K562 (cell line): ENCODE data around the gene H2AZ2. TPM values are rescaled to one million over a fixed set of nuclear protein-coding genes. Genes with fewer than 3 reads are reported as not detected.

Source experiments
- ATF7 ChIP-seq: fragments of 450-650 bp; IDR thresholded peaks from 2 replicates; pipeline ENCODE4 v1.7.1; 2014; ENCODE audit warnings: mild to moderate bottlenecking, moderate library complexity
- CCNT2 ChIP-seq: IDR thresholded peaks from 2 replicates; pipeline ENCODE4 v1.6.1; 2011; ENCODE audit warnings: borderline replicate concordance, low read depth, mild to moderate bottlenecking, moderate library complexity, mixed read lengths, low read length; ENCODE audit not compliant: insufficient read length; ENCODE audit errors: extremely low read depth
- CHCHD3 ChIP-seq: fragments of 250-450 bp; sonication (Bioruptor Pico); IDR thresholded peaks from 2 replicates; pipeline ENCODE4 v2.1.2; 2022; ENCODE audit warnings: mild to moderate bottlenecking
- CHD1 ChIP-seq: fragments of 200-600 bp; sonication (generic); IDR thresholded peaks from one replicate; pipeline ENCODE4 v1.6.1; 2012; ENCODE audit warnings: mild to moderate bottlenecking, moderate library complexity, low read length, inconsistent platforms
- DACH1 ChIP-seq: fragments of 450-650 bp; IDR thresholded peaks from 2 replicates; pipeline ENCODE4 v1.6.1; 2018; ENCODE audit not compliant: partially characterized antibody
- GTF3C2 ChIP-seq: IDR thresholded peaks from 3 replicates; pipeline ENCODE4 v1.6.1; 2011; ENCODE audit warnings: borderline replicate concordance, mild to moderate bottlenecking, moderate library complexity; ENCODE audit not compliant: insufficient read length; ENCODE audit errors: extremely low read depth
- HBP1 ChIP-seq: fragments of 450-650 bp; formaldehyde crosslinking; IDR thresholded peaks from 2 replicates; pipeline ENCODE4 v1.4.0; 2022; ENCODE audit warnings: missing genetic modification characterization
- HMG20B ChIP-seq: fragments of 250-450 bp; sonication (Bioruptor Pico); IDR thresholded peaks from 2 replicates; pipeline ENCODE4 v1.5.0; 2021; ENCODE audit warnings: mild to moderate bottlenecking
- KAT2B ChIP-seq: IDR thresholded peaks from one replicate; pipeline ENCODE4 v1.6.1; 2012; ENCODE audit warnings: low read depth, mild to moderate bottlenecking, control low read depth, inconsistent platforms, low read length, moderate library complexity
- KHSRP ChIP-seq: fragments of 450-650 bp; IDR thresholded peaks from 2 replicates; pipeline ENCODE4 v1.6.1; 2017
- LEF1 ChIP-seq: fragments of 450-650 bp; IDR thresholded peaks from 2 replicates; pipeline ENCODE4 v1.6.1; 2016; ENCODE audit warnings: mild to moderate bottlenecking
- MEIS2 ChIP-seq: fragments of 450-650 bp; IDR thresholded peaks from 2 replicates; pipeline ENCODE4 v1.6.1; 2014; ENCODE audit warnings: mild to moderate bottlenecking; ENCODE audit not compliant: partially characterized antibody
- MIER1 ChIP-seq: fragments of 450-650 bp; IDR thresholded peaks from 2 replicates; pipeline ENCODE4 v1.6.1; 2016; ENCODE audit warnings: antibody characterized with exemption, mild to moderate bottlenecking, low read depth
- MLLT1 ChIP-seq, 2 experiments: fragments of 450-650 bp; IDR thresholded peaks; 2 replicates each; pipeline ENCODE4 v1.6.1; 2016
- NFE2 ChIP-seq: IDR thresholded peaks from 2 replicates; pipeline ENCODE4 v1.6.1; 2014; ENCODE audit warnings: antibody characterized with exemption, low read depth
- PTBP1 ChIP-seq: fragments of 200-400 bp; formaldehyde crosslinking; IDR thresholded peaks from 2 replicates; pipeline ENCODE4 v1.6.1; 2017; ENCODE audit warnings: low read depth, low read length
- SAFB2 ChIP-seq: fragments of 200-400 bp; formaldehyde crosslinking; IDR thresholded peaks from 2 replicates; pipeline ENCODE4 v1.6.1; 2018; ENCODE audit warnings: borderline replicate concordance, low read length, low read depth, moderate library complexity; ENCODE audit not compliant: severe bottlenecking
- TAL1 ChIP-seq: fragments of 450-650 bp; IDR thresholded peaks from 2 replicates; pipeline ENCODE4 v1.6.1; 2016; ENCODE audit warnings: mild to moderate bottlenecking
- THRAP3 ChIP-seq: fragments of 450-650 bp; IDR thresholded peaks from 2 replicates; pipeline ENCODE4 v1.6.1; 2016; ENCODE audit warnings: mild to moderate bottlenecking, inconsistent platforms, borderline replicate concordance
- TRIM25 ChIP-seq: fragments of 450-650 bp; IDR thresholded peaks from 2 replicates; pipeline ENCODE4 v1.7.0; 2016; ENCODE audit warnings: borderline replicate concordance
- ZBED1 ChIP-seq: IDR thresholded peaks from 2 replicates; pipeline ENCODE4 v1.6.1; 2014
- ZNF124 ChIP-seq: sonication (generic); formaldehyde crosslinking; IDR thresholded peaks from 2 replicates; pipeline ENCODE4 v1.8.1; 2022; ENCODE audit warnings: missing genetic modification reagents
- ZNF282 ChIP-seq: sonication (generic); formaldehyde crosslinking; IDR thresholded peaks from 2 replicates; pipeline ENCODE4 v1.8.1; 2023; ENCODE audit warnings: missing genetic modification reagents
- ZNF77 ChIP-seq: fragments of 250-450 bp; sonication (Bioruptor Pico); IDR thresholded peaks from 2 replicates; pipeline ENCODE4 v1.5.0; 2020
- ZNF778 ChIP-seq: fragments of 450-650 bp; formaldehyde crosslinking; IDR thresholded peaks from 2 replicates; pipeline ENCODE4 v1.4.0; 2020; ENCODE audit warnings: mild to moderate bottlenecking, moderate library complexity
- polyA plus RNA-seq, 8 experiments: library from polyadenylated mRNA; depleted of rRNA in 4 of 8; stranded (reverse) in 5 of 8; unstranded in 3 of 8; fragments of >200 nt; fragmentation: Nextera tagmentation in 2 of 8; fragmentation: Illumina TruSeq in 1 of 8; extraction: Ambion mirVana in 2 of 8; extraction: Trizol in 1 of 8; gene quantifications; 2 replicates each; pipeline versions ENCODE4 v1.2.1 to v1.2.3, GENCODE V29; 2011 to 2014; ENCODE audit warnings: inconsistent platforms in 1 of 8, missing spikeins in 1 of 8
- total RNA-seq, 7 experiments: library from RNA; depleted of rRNA in 6 of 7; stranded (reverse); fragments of >200 nt in 6 of 7; fragmentation: Illumina TruSeq in 2 of 7; extraction: Trizol in 2 of 7; gene quantifications; 2 replicates each; pipeline versions ENCODE4 v1.2.1 to v1.2.3, GENCODE V29; 2011 to 2021; ENCODE audit warnings: low replicate concordance in 1 of 7

H2AZ2 gene
- total and polyA plus RNA-seq, 9 of the 15 experiments (the other 6 are each of a cell fraction or from before 2014, with no cell fraction given), result 105 to 382 (median 286) TPM

DNA sequence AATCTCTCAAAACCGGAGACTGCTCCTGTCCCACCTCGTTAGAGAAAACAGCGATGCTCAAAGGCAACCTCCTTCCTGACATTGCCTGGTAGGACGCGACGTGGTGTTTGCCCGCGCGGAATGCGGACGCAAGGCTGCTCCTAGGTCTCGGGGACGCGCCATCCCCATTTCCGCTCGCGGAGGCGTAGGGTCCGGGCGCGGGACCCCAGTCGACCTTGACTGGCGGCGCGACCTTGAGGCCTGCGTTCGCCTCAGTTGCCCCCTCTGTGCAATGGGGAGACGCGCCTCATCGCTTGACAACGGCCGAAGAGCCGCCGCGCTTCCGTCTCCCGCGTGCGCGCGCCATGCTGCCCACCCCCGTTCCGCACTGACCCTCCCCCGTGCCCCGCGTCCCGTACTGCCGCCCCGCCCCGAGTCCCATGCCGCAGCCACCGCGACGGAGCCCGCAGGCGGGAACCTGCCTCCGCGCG, 51.8 kb downstream of the H2AZ2 start (continued):
- no peak for TF ChIP-seq MLLT1 (IDR thresholded peaks at IDR 0.05)
- no peak for TF ChIP-seq THRAP3
- no peak for TF ChIP-seq SAFB2
- no peak for TF ChIP-seq CCNT2
- TF ChIP-seq HBP1 (CRISPR knock-in tag), result no peak
- TF ChIP-seq CHD1, result peak; percentile 67
- no peak for TF ChIP-seq ATF7
- TF ChIP-seq TRIM25, result no peak
- peak; percentile 77 for TF ChIP-seq PTBP1
- no peak for TF ChIP-seq MEIS2
- no peak for TF ChIP-seq ZNF124 (CRISPR knock-in tag)
- TF ChIP-seq HMG20B (CRISPR knock-in tag), result no peak
- TF ChIP-seq KAT2B, result no peak
- TF ChIP-seq MIER1, result no peak
- no peak; the same call in 1 of the 2 replicates for TF ChIP-seq LEF1
- TF ChIP-seq ZNF778 (CRISPR knock-in tag), result no peak
- TF ChIP-seq ZNF282 (CRISPR knock-in tag), result no peak
- TF ChIP-seq TAL1, result no peak
- no peak for TF ChIP-seq ZNF77 (CRISPR knock-in tag)
- no peak for TF ChIP-seq DACH1
- TF ChIP-seq KHSRP, result no peak
- no peak for TF ChIP-seq CHCHD3 (CRISPR knock-in tag)
- no peak for TF ChIP-seq ZBED1
- no peak for TF ChIP-seq GTF3C2
- TF ChIP-seq NFE2, result no peak
